BE2C (cell line): ENCODE measurements around the gene PAFAH2.
A peak's percentile ranks its signal among the peaks of the same experiment; 100 is the strongest.
"Not testable (repeated sequence)": the region's sequence is repeated elsewhere in the genome, so short reads cannot be mapped to it uniquely, and the experiment has no call there.

Experiments
- DNase-seq: peaks from one replicate; pipeline ENCODE4 v3.0.0-alpha.2; 2020
- H3K27me3 ChIP-seq: fragments of 250-450 bp; sonication (Bioruptor Pico); 2 replicates; pipeline ENCODE4 v1.5.1; 2020; ENCODE audit warnings: mild to moderate bottlenecking
- H3K36me3 ChIP-seq: fragments of 250-450 bp; sonication (Bioruptor Pico); 2 replicates; pipeline ENCODE4 v1.5.1; 2020; ENCODE audit warnings: mild to moderate bottlenecking
- H3K4me1 ChIP-seq: fragments of 250-450 bp; sonication (Bioruptor Pico); 2 replicates; pipeline ENCODE4 v1.5.1; 2020
- H3K4me3 ChIP-seq: 2 replicates; pipeline ENCODE4 v1.5.1; 2011; ENCODE audit warnings: low read depth, low read length
- H3K9me3 ChIP-seq: fragments of 250-450 bp; sonication (Bioruptor Pico); 2 replicates; pipeline ENCODE4 v1.5.1; 2020
- CTCF ChIP-seq: IDR thresholded peaks from 2 replicates; pipeline ENCODE4 v1.5.1; 2012; ENCODE audit warnings: mild to moderate bottlenecking, low read depth, low read length

The PAFAH2 gene

GRCh38 chr1:25936947-25937346 is 60.9 kb downstream of the PAFAH2 start:
- no peak for TF ChIP-seq CTCF

GRCh38 chr1:25933479-25934365 is 64.1 kb downstream of the PAFAH2 start:
- no peaks in the 10 kb centered on the region for H3K27me3 ChIP-seq
- no peaks in the 10 kb centered on the region for H3K9me3 ChIP-seq
- DNase-seq: no peak
- no peak overlapping the region for H3K4me3 ChIP-seq
- H3K36me3 ChIP-seq: no peaks in the 10 kb centered on the region
- H3K4me1 ChIP-seq: peaks cover 9% of the 10 kb centered on the region
- TF ChIP-seq CTCF: no peak

More at GRCh38 chr1:25936947-25937346, 60.9 kb downstream of the PAFAH2 start:
- Histone ChIP-seq H3K4me3 (no peak overlapping the region), H3K4me1 (peaks cover 9% of the 10 kb centered on the region; the same call in 1 of the 2 replicates), H3K36me3 (no peaks in the 10 kb centered on the region), H3K9me3 (no peaks in the 10 kb centered on the region), H3K27me3 (no peaks in the 10 kb centered on the region)
- DNase-seq: no peak

DNA sequence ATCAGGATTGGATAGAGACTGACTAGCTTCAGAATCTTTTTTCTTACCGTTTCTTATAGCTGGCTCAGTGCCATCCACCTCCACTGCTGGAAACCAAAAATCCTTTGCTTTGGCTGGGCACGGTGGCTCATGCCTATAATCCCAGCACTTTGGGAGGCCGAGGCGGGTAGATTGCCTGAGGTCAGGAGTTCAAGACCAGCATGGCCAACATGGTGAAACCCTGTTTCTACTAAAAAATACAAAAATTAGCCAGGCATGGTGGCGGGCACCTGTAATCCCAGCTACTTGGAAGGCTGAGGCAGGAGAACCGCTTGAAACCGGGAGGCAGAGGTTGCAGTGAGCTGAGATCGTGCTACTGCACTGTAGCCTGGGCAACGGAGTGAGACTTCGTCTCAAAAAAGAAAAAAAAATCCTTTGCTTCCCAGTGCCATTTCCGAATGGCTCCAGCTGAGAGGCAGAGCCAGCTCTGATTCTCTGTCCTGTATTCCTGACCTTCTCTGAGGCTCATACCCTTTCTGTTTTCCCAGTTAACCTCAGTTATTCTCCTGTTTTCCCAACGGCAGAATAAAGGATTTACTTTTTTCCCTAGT is 65.0 kb downstream of the PAFAH2 start:
- H3K9me3 ChIP-seq, H3K27me3 ChIP-seq, DNase-seq, H3K4me3 ChIP-seq, H3K36me3 ChIP-seq: not testable (repeated sequence)
- peaks cover 15% of the 10 kb centered on the region for H3K4me1 ChIP-seq

GRCh38 chr1:25932321-25932720 is 65.5 kb downstream of the PAFAH2 start:
- Histone ChIP-seq H3K4me3 (no peak overlapping the region), H3K4me1 (peaks cover 16% of the 10 kb centered on the region), H3K9me3 (no peaks in the 10 kb centered on the region), H3K36me3 (no peaks in the 10 kb centered on the region), H3K27me3 (no peaks in the 10 kb centered on the region)
- no peak for TF ChIP-seq CTCF
- DNase-seq: no peak

DNA sequence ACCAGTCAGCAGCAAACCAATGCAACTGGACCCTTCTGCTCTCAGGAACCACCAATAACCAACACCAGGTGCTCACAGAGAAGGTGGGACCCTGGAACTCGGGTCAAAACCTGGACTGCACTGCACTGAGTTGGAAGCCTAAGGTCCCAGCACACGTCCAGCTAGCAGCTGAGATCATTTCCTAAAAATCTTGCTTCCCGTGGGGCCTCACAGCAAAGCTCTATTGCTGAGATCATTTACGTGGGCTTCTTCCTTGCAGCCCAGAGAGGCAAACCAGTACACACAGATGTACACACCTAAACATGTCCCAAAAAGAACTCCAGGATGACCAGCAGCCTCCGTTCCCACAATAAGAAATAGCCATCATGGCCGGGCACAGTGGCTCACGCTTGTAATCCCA is 68.8 kb downstream of the PAFAH2 start:
- H3K4me1 ChIP-seq: peaks cover 16% of the 10 kb centered on the region
- TF ChIP-seq CTCF: no peak

GRCh38 chr1:25927521-25928265 is 70.2 kb downstream of the PAFAH2 start:
- no peaks in the 10 kb centered on the region for H3K27me3 ChIP-seq
- H3K36me3 ChIP-seq: no peaks in the 10 kb centered on the region
- DNase-seq: peak; percentile 76
- H3K4me3 ChIP-seq: peak overlapping the region; percentile 34
- no peak for TF ChIP-seq CTCF
- no peaks in the 10 kb centered on the region for H3K9me3 ChIP-seq
- H3K4me1 ChIP-seq: peaks cover 10% of the 10 kb centered on the region

More for the DNA sequence above, 68.8 kb downstream of the PAFAH2 start:
- no peak overlapping the region for H3K4me3 ChIP-seq
- no peaks in the 10 kb centered on the region for H3K36me3 ChIP-seq
- DNase-seq: no peak
- no peaks in the 10 kb centered on the region for H3K9me3 ChIP-seq
- no peaks in the 10 kb centered on the region for H3K27me3 ChIP-seq
